HepG2 (cell line): ENCODE measurements around the gene CRADD. TPM values are rescaled to one million over a fixed set of nuclear protein-coding genes. Genes with fewer than 3 reads are reported as not detected.

Source experiments
- ATAC-seq: fragments of 200-7000 bp; cut with Tn5 transposase; 3 replicates; pipeline ENCODE4 v1.9.1; 2020; ENCODE audit warnings: mild to moderate bottlenecking, moderate library complexity
- BruUV-seq: library from RNA; stranded (reverse); fragments of 400-500 nt; replicated peaks from 2 replicates; lab custom pipeline; 2021; lab: Mats Ljungman, UMichigan
- CTCF ChIA-PET: fragments of 300-600 bp; formaldehyde crosslinking; extraction: SDS; loops from one replicate; lab custom pipeline; 2021; ENCODE audit warnings: low total read pairs, inconsistent platforms, low intra/inter-chr PET ratio; lab: Yijun Ruan, JAX
- POLR2A ChIA-PET: fragments of 350-600 bp; sonication (Branson Sonifier 250); formaldehyde crosslinking; loops from one replicate; lab custom pipeline; 2020; ENCODE audit warnings: antibody characterized with exemption, inconsistent platforms; lab: Yijun Ruan, JAX
- DNase-seq: peaks from one replicate; pipeline ENCODE4 v3.0.0-alpha.2; 2015; ENCODE audit warnings: low spot score
- FAIRE-seq: peaks from 3 replicates; lab custom pipeline; 2011; peaks lifted over from hg19 to GRCh38; lab: Jason Lieb, UNC
- H2AFZ ChIP-seq: one replicate; pipeline ENCODE4 v1.6.1; 2011; ENCODE audit warnings: low read length, inconsistent platforms
- H3K27ac ChIP-seq: fragments of 300-600 bp; 3 replicates; pipeline ENCODE4 v1.8.0; 2011; ENCODE audit warnings: mixed run types, mild to moderate bottlenecking, mixed read lengths, low read length, inconsistent platforms; ENCODE audit not compliant: insufficient read depth; ENCODE audit errors: extremely low read length
- H3K27me3 ChIP-seq, 2 experiments: fragments of 200-600 bp in 1 of 2; 2 replicates in 1 of 2; 3 replicates in 1 of 2; pipeline versions ENCODE4 v1.6.0 to v1.8.0; 2011; ENCODE audit warnings: low read length in 2 of 2, mild to moderate bottlenecking in 2 of 2, moderate library complexity in 2 of 2, inconsistent platforms in 1 of 2; ENCODE audit not compliant: insufficient read depth in 2 of 2, control insufficient read depth in 1 of 2
- H3K36me3 ChIP-seq, 2 experiments: fragments of 200-600 bp in 1 of 2; replicated peaks in 1 of 2; 2 replicates in 1 of 2; 3 replicates in 1 of 2; pipeline versions ENCODE4 v1.5.1 to v1.8.0; 2011; ENCODE audit warnings: low read length in 2 of 2, inconsistent platforms in 1 of 2; ENCODE audit not compliant: insufficient read depth in 2 of 2, control insufficient read depth in 1 of 2
- H3K4me1 ChIP-seq: 2 replicates; pipeline ENCODE4 v1.5.1; 2012; ENCODE audit warnings: low read length, inconsistent platforms; ENCODE audit not compliant: insufficient read depth
- H3K4me2 ChIP-seq: 2 replicates; pipeline ENCODE4 v1.6.0; 2011; ENCODE audit warnings: low read depth, low read length, inconsistent platforms
- H3K4me3 ChIP-seq, 3 experiments: fragments of 200-600 bp in 1 of 3; sonication (generic), shearing (Covaris generic) in 1 of 3; replicated peaks in 1 of 3; 2 replicates each; pipeline ENCODE4 v1.5.1; 2011 to 2016; ENCODE audit warnings: low read length in 3 of 3, inconsistent platforms in 2 of 3, low read depth in 2 of 3, mild to moderate bottlenecking in 2 of 3, control low read depth in 1 of 3, mixed read lengths in 1 of 3; ENCODE audit not compliant: insufficient read depth in 1 of 3
- H3K79me2 ChIP-seq: one replicate; pipeline ENCODE4 v1.6.1; 2011; ENCODE audit warnings: low read length, inconsistent platforms; ENCODE audit not compliant: insufficient read depth
- H3K9ac ChIP-seq: 2 replicates; pipeline ENCODE4 v1.6.0; 2011; ENCODE audit warnings: mild to moderate bottlenecking, low read depth, low read length, inconsistent platforms; ENCODE audit not compliant: insufficient read depth
- H3K9me3 ChIP-seq: 2 replicates; pipeline ENCODE4 v1.5.1; 2012; ENCODE audit warnings: mild to moderate bottlenecking, low read length
- H4K20me1 ChIP-seq: 2 replicates; pipeline ENCODE4 v1.6.0; 2011; ENCODE audit warnings: inconsistent platforms, mild to moderate bottlenecking, low read length, moderate library complexity; ENCODE audit not compliant: insufficient read depth
- CENPBD1 ChIP-seq: sonication (generic); formaldehyde crosslinking; IDR thresholded peaks from 2 replicates; pipeline ENCODE4 v1.8.0; 2022; ENCODE audit warnings: missing genetic modification reagents, low read depth, mild to moderate bottlenecking, borderline replicate concordance
- MATR3 ChIP-seq: sonication (generic); formaldehyde crosslinking; IDR thresholded peaks from 2 replicates; pipeline ENCODE4 v1.4.0; 2020; ENCODE audit warnings: missing genetic modification reagents
- MED8 ChIP-seq: sonication (generic); formaldehyde crosslinking; IDR thresholded peaks from 2 replicates; pipeline ENCODE4 v1.8.1; 2023; ENCODE audit warnings: mild to moderate bottlenecking, missing genetic modification reagents; ENCODE audit not compliant: insufficient replicate concordance
- MIER3 ChIP-seq: IDR thresholded peaks from 2 replicates; pipeline ENCODE4 v1.6.1; 2016; ENCODE audit warnings: missing compliant biosample characterization, borderline replicate concordance
- NR2F6 ChIP-seq, 2 experiments: IDR thresholded peaks; 2 replicates each; pipeline ENCODE4 v1.6.1; 2016; ENCODE audit warnings: antibody characterized with exemption in 1 of 2, mild to moderate bottlenecking in 1 of 2
- SCMH1 ChIP-seq: sonication (generic); formaldehyde crosslinking; IDR thresholded peaks from 2 replicates; pipeline ENCODE4 v1.9.0; 2021; ENCODE audit warnings: missing genetic modification reagents, mild to moderate bottlenecking, borderline replicate concordance
- SETDB1 ChIP-seq: sonication (generic); formaldehyde crosslinking; IDR thresholded peaks from 2 replicates; pipeline ENCODE4 v1.5.1; 2020; ENCODE audit warnings: missing genetic modification reagents, mild to moderate bottlenecking, borderline replicate concordance
- SMARCC2 ChIP-seq: fragments of 450-650 bp; IDR thresholded peaks from 2 replicates; pipeline ENCODE4 v1.6.1; 2017; ENCODE audit warnings: antibody characterized with exemption, mild to moderate bottlenecking
- SP1 ChIP-seq, 2 experiments: fragments of 450-650 bp in 1 of 2; sonication (generic) in 1 of 2; formaldehyde crosslinking in 1 of 2; IDR thresholded peaks; 2 replicates each; pipeline versions ENCODE4 v1.4.0 to v1.6.1; 2016 to 2020; ENCODE audit warnings: missing genetic modification reagents in 1 of 2
- ZMAT3 ChIP-seq: sonication (generic); formaldehyde crosslinking; conservative IDR thresholded peaks from 2 replicates; pipeline ENCODE4 v1.7.0; 2021; ENCODE audit warnings: missing genetic modification reagents
- ZNF350 ChIP-seq: sonication (generic); formaldehyde crosslinking; IDR thresholded peaks from 2 replicates; pipeline ENCODE4 v1.4.0; 2020; ENCODE audit warnings: mild to moderate bottlenecking, low read depth, missing genetic modification reagents, borderline replicate concordance
- ZNF407 ChIP-seq: sonication (generic); formaldehyde crosslinking; IDR thresholded peaks from one replicate; pipeline ENCODE4 v1.5.1; 2020; ENCODE audit warnings: mild to moderate bottlenecking, missing genetic modification reagents; ENCODE audit errors: not compliant biosample characterization
- ZNF496 ChIP-seq: sonication (generic); formaldehyde crosslinking; IDR thresholded peaks from 2 replicates; pipeline ENCODE4 v1.8.1; 2023; ENCODE audit warnings: mild to moderate bottlenecking, moderate library complexity, missing genetic modification reagents; ENCODE audit not compliant: insufficient replicate concordance
- ZNF530 ChIP-seq: sonication (generic); formaldehyde crosslinking; IDR thresholded peaks from 2 replicates; pipeline ENCODE4 v1.5.0; 2020; ENCODE audit warnings: low read depth, mild to moderate bottlenecking, missing genetic modification reagents
- ZNF670 ChIP-seq: sonication (generic); formaldehyde crosslinking; IDR thresholded peaks from 2 replicates; pipeline ENCODE4 v1.8.0; 2022; ENCODE audit warnings: mild to moderate bottlenecking, missing genetic modification reagents, borderline replicate concordance
- ZNF766 ChIP-seq: sonication (generic); formaldehyde crosslinking; IDR thresholded peaks from 2 replicates; pipeline ENCODE4 v1.5.0; 2020; ENCODE audit warnings: missing genetic modification reagents, borderline replicate concordance
- WGBS: methylation state at CpG from one replicate; pipeline ENCODE4 v1.1.6; 2017; ENCODE audit warnings: low lambda C conversion rate; 5-methylcytosine and 5-hydroxymethylcytosine counted together
- in situ Hi-C: cut with HindIII; loops from 2 replicates; pipeline ENCODE4 v1.10.0; 2017; ENCODE audit warnings: low pct_unique_long_range_greater_than_20kb; ENCODE audit not compliant: extremely low pct_ligation_motif_present
- intact Hi-C: fragments of 100-400 bp; cut with micrococcal nuclease; formaldehyde crosslinking; loops from one replicate; pipeline ENCODE4 v1.10.0; 2022; ENCODE audit not compliant: unreplicated experiment
- polyA plus RNA-seq, 8 experiments: library from polyadenylated mRNA; depleted of rRNA in 3 of 8; stranded (reverse) in 7 of 8; unstranded in 1 of 8; fragments of >200 nt; fragmentation: Illumina TruSeq in 4 of 8; extraction: Trizol in 4 of 8; gene quantifications; 2 replicates each; pipeline versions ENCODE4 v1.2.1 to v1.2.3, GENCODE V29; 2011 to 2016; ENCODE audit warnings: low read depth in 4 of 8, missing spikeins in 1 of 8, mixed read lengths in 1 of 8; ENCODE audit not compliant: insufficient read depth in 1 of 8
- total RNA-seq, 5 experiments: library from RNA; depleted of rRNA; stranded (reverse); fragments of >200 nt; fragmentation: Illumina TruSeq; extraction: Trizol; gene quantifications; 2 replicates each; pipeline ENCODE4 v1.2.3, GENCODE V29; 2016; ENCODE audit warnings: low read depth in 1 of 5

The CRADD gene
- total and polyA plus RNA-seq, 2 of the 13 experiments (the other 11 are each of a cell fraction or from before 2014, with no cell fraction given): 12.4 to 18.8 TPM

GRCh38 chr12:93777254-93777653 lies 100.1 kb downstream of the CRADD start (continued):
- TF ChIP-seq ZNF496 (CRISPR knock-in tag): no peak
- no peak for TF ChIP-seq ZNF530 (CRISPR knock-in tag)
- no peak for TF ChIP-seq ZNF766 (CRISPR knock-in tag)

- H2AFZ ChIP-seq: no peak overlapping the region
- H3K4me2 ChIP-seq: no peak overlapping the region
- no peaks in the 10 kb centered on the region for H4K20me1 ChIP-seq
- no TSS peak for BruUV-seq
- H3K9ac ChIP-seq: no peak overlapping the region
- no peaks in the 10 kb centered on the region for H3K4me1 ChIP-seq
- DNase-seq (no peak), FAIRE-seq (no peak), ATAC-seq (no peak)
- intact Hi-C loops: no loop called here
- in situ Hi-C loops: no loop called here
- WGBS: 95% methylated on average over 5 of the region's 5 CpGs
- H3K79me2 ChIP-seq: no peaks in the 10 kb centered on the region
- H3K9me3 ChIP-seq: no peaks in the 10 kb centered on the region
- H3K27me3 ChIP-seq: no peaks in the 10 kb centered on the region
- H3K36me3 ChIP-seq: no peaks in the 10 kb centered on the region
- no peak overlapping the region for H3K4me3 ChIP-seq
- CTCF ChIA-PET: no interaction called here
- POLR2A ChIA-PET: no interaction called here
- H3K27ac ChIP-seq: no peak overlapping the region
- no peak for TF ChIP-seq MATR3 (CRISPR knock-in tag)
- no peak for TF ChIP-seq NR2F6 (IDR thresholded peaks at IDR 0.05)
- no peak for TF ChIP-seq NR2F6 (CRISPR knock-in tag; IDR thresholded peaks at IDR 0.05)
- no peak for TF ChIP-seq SMARCC2
- no peak for TF ChIP-seq SETDB1 (CRISPR knock-in tag)
- TF ChIP-seq SCMH1 (CRISPR knock-in tag): no peak
- no peak for TF ChIP-seq MED8 (CRISPR knock-in tag)
- TF ChIP-seq SP1 (IDR thresholded peaks at IDR 0.05): no peak
- TF ChIP-seq SP1 (CRISPR knock-in tag; IDR thresholded peaks at IDR 0.05): no peak
- TF ChIP-seq ZMAT3 (CRISPR knock-in tag): no peak
- TF ChIP-seq CENPBD1 (CRISPR knock-in tag): no peak
- TF ChIP-seq ZNF670 (CRISPR knock-in tag): no peak
- no peak for TF ChIP-seq ZNF407 (CRISPR knock-in tag)
- no peak for TF ChIP-seq MIER3 (CRISPR knock-in tag)
- no peak for TF ChIP-seq ZNF350 (CRISPR knock-in tag)
These were observed 101.1 kb downstream of the CRADD start for GRCh38 chr12:93778306-93778705.
